ENCODE data around the gene PBRM1. TPM values are rescaled to one million over a fixed set of nuclear protein-coding genes. Genes with fewer than 3 reads are reported as not detected.

The PBRM1 gene
- polyA plus RNA-seq, 3 donors: 26.1 to 72.9 (median 38.0) TPM

DNA sequence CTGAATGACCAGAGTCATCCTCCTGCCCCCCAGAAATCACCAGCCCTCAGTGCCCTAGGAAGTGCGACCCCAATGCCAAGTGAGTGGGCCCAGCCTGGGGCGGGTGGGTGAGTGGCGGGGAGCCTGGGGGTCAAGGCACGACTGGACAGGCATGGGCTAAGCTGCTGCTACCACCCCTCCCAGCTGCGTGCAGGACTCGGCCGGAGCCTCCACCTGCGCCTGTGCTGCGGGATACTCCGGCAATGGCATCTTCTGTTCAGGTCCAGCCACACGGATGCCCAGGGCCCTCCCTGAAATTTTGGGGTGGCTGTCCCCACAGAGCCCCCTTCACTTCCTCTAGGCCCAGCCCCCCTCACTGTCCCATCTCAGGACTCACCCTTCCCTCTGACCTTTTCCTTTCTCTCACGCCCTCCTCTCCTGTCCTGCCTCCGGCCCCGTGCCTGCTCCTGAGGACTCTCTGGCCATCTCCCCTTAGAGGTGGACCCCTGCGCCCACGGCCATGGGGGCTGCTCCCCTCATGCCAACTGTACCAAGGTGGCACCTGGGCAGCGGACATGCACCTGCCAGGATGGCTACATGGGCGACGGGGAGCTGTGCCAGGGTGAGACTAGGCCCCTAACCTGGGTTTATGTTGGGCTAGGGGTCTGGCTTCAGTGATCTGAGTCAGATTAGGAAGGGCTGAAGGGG lies 169.1 kb downstream of the PBRM1 start:
- Histone ChIP-seq H3K79me2 (ENCODE audit: insufficient read depth, low read length) (no peaks in the 10 kb centered on the region), H3K4me2 (replicated peaks; ENCODE audit: extremely low read depth, low read length, poor library complexity, severe bottlenecking) (no peak overlapping the region), H3K9me3 (replicated peaks in 1 of 2; ENCODE audit: control insufficient read depth in 1 of 2, insufficient read depth in 1 of 2, low read length in 2 of 2) (no peaks in the 10 kb centered on the region), H3K9ac (ENCODE audit: insufficient read depth, low read length, poor library complexity, severe bottlenecking) (no peak overlapping the region), H3K36me3 (replicated peaks in 1 of 2; ENCODE audit: control insufficient read depth in 1 of 2, insufficient read depth in 2 of 2, low read length in 2 of 2) (peaks cover 99% of the 10 kb centered on the region in 2 donors), H4K20me1 (ENCODE audit: insufficient read depth, low read length) (peaks cover 17% of the 10 kb centered on the region), H3K27me3 (ENCODE audit: control insufficient read depth in 2 of 2, insufficient read depth in 2 of 2, low read length in 2 of 2) (no peaks in the 10 kb centered on the region), H3K4me1 (ENCODE audit: control insufficient read depth in 1 of 2, insufficient read depth in 2 of 2, low read length in 2 of 2) (no peaks in the 10 kb centered on the region), H3K4me3 (replicated peaks in 1 of 3; ENCODE audit: low read depth in 2 of 3, low read length in 3 of 3) (no peak overlapping the region), H2AFZ (ENCODE audit: insufficient read depth, low read depth, low read length, poor library complexity, severe bottlenecking) (no peak overlapping the region), H3K27ac (ENCODE audit: low read depth in 1 of 2, low read length in 2 of 2) (no peak overlapping the region)
- Mint-ChIP-seq H3K4me1 (no peaks in the 10 kb centered on the region), H3K27ac (peak overlapping the region in 1 of 7 donors; percentile 40), H3K9me3 (no peaks in the 10 kb centered on the region), H3K4me3 (no peak overlapping the region), H3K27me3 (ENCODE audit: low read depth in 3 of 3) (peaks cover 0 to 5% (median 3%) of the 10 kb centered on the region in 3 donors), H3K36me3 (peaks cover 83 to 97% of the 10 kb centered on the region in 2 donors)
- 93% methylated on average over 19 of the region's 19 CpGs for WGBS (ENCODE audit: insufficient coverage)
- no peak for TF ChIP-seq CTCF (IDR thresholded peaks at IDR 0.05)
- intact Hi-C loops (cut with micrococcal nuclease): no loop called here
- no peak for DNase-seq

- H3K4me3 Mint-ChIP-seq: no peak overlapping the region
- Histone ChIP-seq H3K79me2 (ENCODE audit: insufficient read depth, low read length) (no peaks in the 10 kb centered on the region), H3K27me3 (ENCODE audit: control insufficient read depth in 2 of 2, insufficient read depth in 2 of 2, low read length in 2 of 2) (no peaks in the 10 kb centered on the region), H3K36me3 (replicated peaks in 1 of 2; ENCODE audit: control insufficient read depth in 1 of 2, insufficient read depth in 2 of 2, low read length in 2 of 2) (peaks cover 99% of the 10 kb centered on the region in 2 donors), H3K9ac (ENCODE audit: insufficient read depth, low read length, poor library complexity, severe bottlenecking) (no peak overlapping the region), H3K27ac (ENCODE audit: low read depth in 1 of 2, low read length in 2 of 2) (peak overlapping the region in 1 of 2 donors; percentile 20), H3K4me2 (replicated peaks; ENCODE audit: extremely low read depth, low read length, poor library complexity, severe bottlenecking) (no peak overlapping the region), H3K9me3 (replicated peaks in 1 of 2; ENCODE audit: control insufficient read depth in 1 of 2, insufficient read depth in 1 of 2, low read length in 2 of 2) (no peaks in the 10 kb centered on the region), H2AFZ (ENCODE audit: insufficient read depth, low read depth, low read length, poor library complexity, severe bottlenecking) (no peak overlapping the region), H3K4me3 (replicated peaks in 1 of 3; ENCODE audit: low read depth in 2 of 3, low read length in 3 of 3) (no peak overlapping the region), H4K20me1 (ENCODE audit: insufficient read depth, low read length) (peaks cover 16% of the 10 kb centered on the region), H3K4me1 (ENCODE audit: control insufficient read depth in 1 of 2, insufficient read depth in 2 of 2, low read length in 2 of 2) (no peaks in the 10 kb centered on the region)
- no peaks in the 10 kb centered on the region for H3K4me1 Mint-ChIP-seq
- intact Hi-C loops (cut with micrococcal nuclease): no loop called here
- no peak for TF ChIP-seq CTCF (IDR thresholded peaks at IDR 0.05)
- peak overlapping the region in 4 of 7 donors; percentile 15 to 45 (median 34) for H3K27ac Mint-ChIP-seq
- no peak for DNase-seq
- H3K9me3 Mint-ChIP-seq: no peaks in the 10 kb centered on the region
- 90% methylated on average over 4 of the region's 6 CpGs for WGBS (ENCODE audit: insufficient coverage)
- H3K27me3 Mint-ChIP-seq (ENCODE audit: low read depth in 3 of 3): peaks cover 0 to 5% (median 3%) of the 10 kb centered on the region in 3 donors
- H3K36me3 Mint-ChIP-seq: peaks cover 84 to 97% of the 10 kb centered on the region in 2 donors
Observed at GRCh38 chr3:52515192-52515591, 170.5 kb downstream of the PBRM1 start.
